HG03565 (cell line): ENCODE data around the gene KRT38.
"Not testable (repeated sequence)": the region's sequence is repeated elsewhere in the genome, so short reads cannot be mapped to it uniquely, and the experiment has no call there.

Experiments
- ATAC-seq: cut with Tn5 transposase; IDR thresholded peaks from one replicate; pipeline ENCODE4 v1.9.1; 2021; ENCODE audit warnings: mild to moderate bottlenecking, moderate library complexity; ENCODE audit not compliant: unreplicated experiment

Gene KRT38

GRCh38 chr17:41396996-41397660 is 43.7 kb downstream of the KRT38 start, which contains the start of gene KRT31:
Gene KRT31 (minus strand): TSS chr17:41397608. CDS start chr17:41397539, 69 bp downstream.
- ATAC-seq: no peak

GRCh38 chr17:41396340-41396739 is 44.4 kb downstream of the KRT38 start:
- ATAC-seq: no peak

- no peak for ATAC-seq
These were observed 45.2 kb downstream of the KRT38 start for GRCh38 chr17:41395611-41396010.

GRCh38 chr17:41395044-41395443 is 45.7 kb downstream of the KRT38 start:
- not testable (repeated sequence) for ATAC-seq

- ATAC-seq: no peak
These were observed 46.4 kb downstream of the KRT38 start for GRCh38 chr17:41394254-41394996.

- ATAC-seq: no peak
These were observed 47.0 kb downstream of the KRT38 start for GRCh38 chr17:41393826-41394225.

- no peak for ATAC-seq
These were observed 47.5 kb downstream of the KRT38 start for GRCh38 chr17:41393294-41393693.

GRCh38 chr17:41392278-41392677 is 48.5 kb downstream of the KRT38 start:
- ATAC-seq: no peak

GRCh38 chr17:41391535-41391934 is 49.2 kb downstream of the KRT38 start:
- no peak for ATAC-seq

GRCh38 chr17:41390411-41390938 is 50.3 kb downstream of the KRT38 start:
- ATAC-seq: no peak

- ATAC-seq: no peak
These were observed 53.1 kb downstream of the KRT38 start for GRCh38 chr17:41387670-41388069.

GRCh38 chr17:41386227-41386626 is 54.6 kb downstream of the KRT38 start:
- ATAC-seq: no peak
